Astrocyte of the cerebellum (primary cell): ENCODE data around the gene INPP5A.

Experiments used
- DNase-seq: peaks from one replicate; pipeline ENCODE4 v3.0.0-alpha.2; 2011; ENCODE audit warnings: low read depth
- H3K4me3 ChIP-seq: 2 replicates; pipeline ENCODE4 v1.5.1; 2011; ENCODE audit warnings: mild to moderate bottlenecking, low read depth, low read length, moderate library complexity
- CTCF ChIP-seq: IDR thresholded peaks from 2 replicates; pipeline ENCODE4 v1.5.1; 2012; ENCODE audit warnings: low read length, low read depth, moderate library complexity, mild to moderate bottlenecking; ENCODE audit errors: missing control alignments
- in situ Hi-C: cut with HindIII; loops from 2 replicates; pipeline ENCODE4 v1.10.0; 2017; ENCODE audit warnings: low sequenced_read_pairs

The INPP5A gene

GRCh38 chr10:132541601-132542011, 4.0 kb downstream of the INPP5A start:
- in situ Hi-C loops, result loop anchor here (10.0 kb wide), 1 partner anchor 73 kb away; no protein-coding TSS in a partner anchor
- no peak for DNase-seq
- TF ChIP-seq CTCF, result no peak
- no peak overlapping the region for H3K4me3 ChIP-seq

GRCh38 chr10:132542086-132542775, 4.6 kb downstream of the INPP5A start:
- no peak for DNase-seq
- no peak overlapping the region for H3K4me3 ChIP-seq
- no peak for TF ChIP-seq CTCF
- in situ Hi-C loops, result loop anchor here (10.0 kb wide), 1 partner anchor 73 kb away; no protein-coding TSS in a partner anchor

- no peak overlapping the region for H3K4me3 ChIP-seq
- in situ Hi-C loops, result loop anchor here (10.0 kb wide), 1 partner anchor 72 kb away; no protein-coding TSS in a partner anchor
- DNase-seq, result no peak
Measured at GRCh38 chr10:132542819-132543218, 5.2 kb downstream of the INPP5A start.

GRCh38 chr10:132543916-132544743, 6.5 kb downstream of the INPP5A start:
- no peak for TF ChIP-seq CTCF
- in situ Hi-C loops, result loop anchor here (10.0 kb wide), 1 partner anchor 71 kb away; no protein-coding TSS in a partner anchor
- no peak for DNase-seq
- H3K4me3 ChIP-seq, result no peak overlapping the region

More at GRCh38 chr10:132542819-132543218, 5.2 kb downstream of the INPP5A start:
- no peak for TF ChIP-seq CTCF

- no peak for DNase-seq
- in situ Hi-C loops, result loop anchor here (10.0 kb wide), 1 partner anchor 70 kb away; no protein-coding TSS in a partner anchor
- TF ChIP-seq CTCF, result no peak
- H3K4me3 ChIP-seq, result no peak overlapping the region
Measured at GRCh38 chr10:132544744-132545658, 7.4 kb downstream of the INPP5A start.
